ENCODE data around the gene TIMM29. TPM values are rescaled to one million over a fixed set of nuclear protein-coding genes. Genes with fewer than 3 reads are reported as not detected.

Gene TIMM29
- polyA plus RNA-seq, 1 experiment, result 9.1 TPM

DNA sequence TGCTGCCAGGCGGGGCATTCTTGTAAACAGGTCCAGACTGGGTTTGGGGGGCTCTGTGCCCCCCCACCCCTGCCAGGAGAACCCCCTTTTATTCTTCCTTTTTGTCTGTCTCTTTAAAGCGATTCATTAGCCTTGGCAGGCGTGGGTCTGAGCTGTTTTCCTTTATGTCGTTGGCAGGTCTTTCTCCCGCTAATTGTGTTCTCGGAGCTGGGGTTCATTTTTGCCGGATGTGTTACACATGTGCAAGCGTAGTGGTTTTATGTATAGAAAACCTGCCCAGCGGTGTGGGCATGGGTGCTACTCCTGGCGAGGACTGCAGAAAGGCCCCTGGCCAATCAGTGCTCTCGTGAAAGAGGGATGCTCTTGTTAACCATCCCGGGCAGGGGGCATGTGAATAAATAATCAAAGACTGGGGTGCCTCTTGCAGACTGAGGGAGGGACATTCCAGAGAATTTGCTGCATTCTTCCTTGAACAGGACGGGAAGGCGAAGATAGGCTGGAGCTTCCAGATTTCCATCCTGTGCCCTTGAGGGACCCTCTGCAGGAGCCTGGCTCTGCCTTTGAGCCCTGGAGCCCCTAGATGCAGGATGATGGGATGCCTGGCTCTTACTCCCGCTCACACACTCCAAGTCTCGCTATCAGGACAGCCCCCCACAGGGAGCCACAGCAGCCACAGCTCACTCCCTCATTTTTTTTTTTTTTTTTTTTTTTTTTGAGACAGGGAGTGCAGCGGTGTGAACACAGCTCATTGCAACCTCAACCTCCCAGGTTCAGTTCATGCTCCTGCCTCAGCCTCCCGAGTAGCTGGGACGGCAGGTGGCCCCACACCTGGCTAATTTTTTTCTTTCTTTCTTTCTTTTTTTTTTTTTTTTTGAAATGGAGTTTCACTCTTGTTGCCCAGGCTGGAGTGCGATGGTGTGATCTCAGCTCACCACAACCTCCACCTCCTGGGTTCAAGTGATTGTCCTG is 43.1 kb upstream of the TIMM29 start:
- Histone ChIP-seq H3K27me3 (ENCODE audit: control insufficient read depth, insufficient read depth, low read length) (no peaks in the 10 kb centered on the region), H3K36me3 (ENCODE audit: control insufficient read depth, insufficient read depth, low read length) (no peaks in the 10 kb centered on the region; the same call in 1 of the 2 replicates), H3K4me3 (ENCODE audit: low read depth, low read length) (no peak overlapping the region)
- ChIA-PET POLR2A (interaction anchor here (0.6 to 0.7 kb wide), 2 partner anchors 71 to 203 kb away, joined by 3 to 5 read pairs; no protein-coding TSS in a partner anchor), CTCF (interaction anchor here (1.5 kb wide), 1 partner anchor 15 kb away, joined by 6 read pairs; the partner anchor contains the start of gene CARM1)
- TF ChIP-seq, protein P1, sequence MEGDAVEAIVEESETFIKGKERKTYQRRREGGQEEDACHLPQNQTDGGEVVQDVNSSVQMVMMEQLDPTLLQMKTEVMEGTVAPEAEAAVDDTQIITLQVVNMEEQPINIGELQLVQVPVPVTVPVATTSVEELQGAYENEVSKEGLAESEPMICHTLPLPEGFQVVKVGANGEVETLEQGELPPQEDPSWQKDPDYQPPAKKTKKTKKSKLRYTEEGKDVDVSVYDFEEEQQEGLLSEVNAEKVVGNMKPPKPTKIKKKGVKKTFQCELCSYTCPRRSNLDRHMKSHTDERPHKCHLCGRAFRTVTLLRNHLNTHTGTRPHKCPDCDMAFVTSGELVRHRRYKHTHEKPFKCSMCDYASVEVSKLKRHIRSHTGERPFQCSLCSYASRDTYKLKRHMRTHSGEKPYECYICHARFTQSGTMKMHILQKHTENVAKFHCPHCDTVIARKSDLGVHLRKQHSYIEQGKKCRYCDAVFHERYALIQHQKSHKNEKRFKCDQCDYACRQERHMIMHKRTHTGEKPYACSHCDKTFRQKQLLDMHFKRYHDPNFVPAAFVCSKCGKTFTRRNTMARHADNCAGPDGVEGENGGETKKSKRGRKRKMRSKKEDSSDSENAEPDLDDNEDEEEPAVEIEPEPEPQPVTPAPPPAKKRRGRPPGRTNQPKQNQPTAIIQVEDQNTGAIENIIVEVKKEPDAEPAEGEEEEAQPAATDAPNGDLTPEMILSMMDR (IDR thresholded peaks at IDR 0.05; ENCODE audit: insufficient read depth, low read depth, low read length), result no peak
- DNase-seq (ENCODE audit: low read depth), result no peak

DNA sequence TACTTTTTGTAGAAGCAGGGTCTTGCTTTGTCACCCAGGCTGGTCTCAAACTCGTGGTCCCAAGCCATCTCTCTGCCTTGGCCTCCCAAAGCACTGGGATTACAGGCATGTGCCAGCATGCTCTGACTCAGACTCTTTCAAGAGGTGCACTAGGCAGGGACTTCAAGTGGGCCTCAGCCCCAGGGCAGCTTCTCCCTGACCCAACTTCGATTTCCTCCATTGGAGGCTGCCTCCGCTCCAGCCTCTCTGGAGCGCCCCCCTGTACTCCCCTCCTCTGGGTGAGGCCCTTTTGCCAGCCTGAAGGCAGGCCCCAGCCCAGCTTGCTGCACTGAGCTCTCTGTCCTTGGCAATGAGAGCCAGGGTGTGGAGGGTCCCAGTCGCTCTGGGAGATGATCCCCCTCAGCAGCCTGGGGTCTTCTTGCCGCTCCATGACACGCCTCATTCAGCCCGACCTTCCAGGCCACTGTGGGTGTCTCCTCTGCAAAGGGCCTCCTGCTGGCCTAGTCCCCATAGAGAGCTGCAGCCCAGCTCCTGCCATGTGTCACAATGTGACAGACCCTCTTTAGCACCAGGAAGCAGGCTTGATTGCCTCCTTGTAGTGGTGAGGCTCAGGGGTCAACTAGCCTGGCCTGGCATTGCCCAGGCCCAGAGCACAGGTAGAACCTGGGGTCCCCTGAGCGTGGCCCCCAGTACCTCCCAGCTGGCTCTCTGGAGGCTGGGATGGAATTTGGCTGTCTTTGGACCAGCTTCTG is 40.8 kb upstream of the TIMM29 start:
- CTCF ChIA-PET, result interaction anchor here (0.6 to 1.7 kb wide), 5 partner anchors 15 to 48 kb away, joined by 3 to 5 read pairs (median 4); partner anchors contain the start of gene CARM1
- H3K4me3 ChIP-seq (ENCODE audit: low read depth, low read length), result no peak overlapping the region
- no peaks in the 10 kb centered on the region for H3K27me3 ChIP-seq (ENCODE audit: control insufficient read depth, insufficient read depth, low read length)
- no peaks in the 10 kb centered on the region; the same call in 1 of the 2 replicates for H3K36me3 ChIP-seq (ENCODE audit: control insufficient read depth, insufficient read depth, low read length)
- TF ChIP-seq, protein P1 (IDR thresholded peaks at IDR 0.05; ENCODE audit: insufficient read depth, low read depth, low read length), result no peak
- POLR2A ChIA-PET, result no interaction called here
- no peak for DNase-seq (ENCODE audit: low read depth)

DNA sequence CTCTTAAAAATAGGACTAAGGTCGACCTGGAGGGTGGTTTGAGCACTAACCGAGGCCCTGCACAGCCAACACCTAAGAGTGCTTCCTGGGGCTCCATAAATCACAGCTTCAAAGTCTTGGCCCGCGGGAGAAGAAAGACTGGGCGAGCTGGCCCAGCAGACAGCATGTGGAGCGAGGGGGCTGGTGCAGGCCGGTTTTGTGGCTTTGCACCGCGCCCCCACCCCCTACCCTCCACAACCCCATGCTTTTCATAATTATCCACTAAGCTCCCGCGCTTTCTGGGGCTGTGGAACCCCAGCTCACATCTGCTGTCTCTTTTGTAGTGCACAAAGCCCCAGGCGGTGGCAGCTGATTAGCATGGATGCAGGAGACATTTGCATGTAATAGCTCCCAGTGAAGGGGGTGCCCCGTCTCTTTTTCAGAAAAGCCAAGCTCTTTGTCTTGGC is 40.2 kb upstream of the TIMM29 start:
- TF ChIP-seq, protein P1 (IDR thresholded peaks at IDR 0.05; ENCODE audit: insufficient read depth, low read depth, low read length), result no peak
- ChIA-PET POLR2A (no interaction called here), CTCF (interaction anchor here (0.6 to 1.5 kb wide), 3 partner anchors 16 to 46 kb away, joined by 3 to 5 read pairs (median 4); partner anchors contain the start of gene CARM1)
- DNase-seq (ENCODE audit: low read depth), result no peak
- no peak overlapping the region for H3K4me3 ChIP-seq (ENCODE audit: low read depth, low read length)
- no peaks in the 10 kb centered on the region for H3K27me3 ChIP-seq (ENCODE audit: control insufficient read depth, insufficient read depth, low read length)
- H3K36me3 ChIP-seq (ENCODE audit: control insufficient read depth, insufficient read depth, low read length), result no peaks in the 10 kb centered on the region; the same call in 1 of the 2 replicates

DNA sequence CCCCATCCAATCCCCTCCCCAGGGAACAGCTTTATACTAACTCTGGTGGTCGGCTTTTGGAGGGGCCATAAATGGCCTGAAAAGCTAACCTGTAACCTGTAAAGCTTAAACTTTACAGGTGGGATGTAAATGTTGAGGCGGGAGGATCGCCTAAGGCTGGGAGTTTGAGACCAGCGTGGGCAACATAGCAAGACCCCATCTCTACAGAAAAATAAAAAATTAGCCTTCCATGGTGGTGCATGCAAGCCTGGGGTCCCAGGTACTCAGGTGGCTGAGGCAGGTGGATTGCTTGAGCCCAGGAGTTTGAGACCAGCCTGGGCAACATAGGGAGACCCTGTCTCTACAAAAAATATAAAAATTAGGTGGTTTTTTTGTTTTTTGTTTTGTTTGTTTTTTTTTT is 38.7 kb upstream of the TIMM29 start:
- TF ChIP-seq, protein P1 (IDR thresholded peaks at IDR 0.05; ENCODE audit: insufficient read depth, low read depth, low read length), result no peak
- Histone ChIP-seq H3K4me3 (ENCODE audit: low read depth, low read length) (no peak overlapping the region), H3K36me3 (ENCODE audit: control insufficient read depth, insufficient read depth, low read length) (no peaks in the 10 kb centered on the region; the same call in 1 of the 2 replicates), H3K27me3 (ENCODE audit: control insufficient read depth, insufficient read depth, low read length) (no peaks in the 10 kb centered on the region)
- ChIA-PET POLR2A (no interaction called here), CTCF (interaction anchor here (1.3 kb wide), 1 partner anchor 22 kb away, joined by 4 read pairs; no protein-coding TSS in a partner anchor)
- DNase-seq (ENCODE audit: low read depth), result no peak
